DLD1 (cell line): ENCODE results near the gene AKAP12.

Experiments
- in situ Hi-C: cut with HindIII; loops from 2 replicates; pipeline ENCODE4 v1.10.0; 2017; ENCODE audit warnings: low sequenced_read_pairs

AKAP12 gene, protein sequence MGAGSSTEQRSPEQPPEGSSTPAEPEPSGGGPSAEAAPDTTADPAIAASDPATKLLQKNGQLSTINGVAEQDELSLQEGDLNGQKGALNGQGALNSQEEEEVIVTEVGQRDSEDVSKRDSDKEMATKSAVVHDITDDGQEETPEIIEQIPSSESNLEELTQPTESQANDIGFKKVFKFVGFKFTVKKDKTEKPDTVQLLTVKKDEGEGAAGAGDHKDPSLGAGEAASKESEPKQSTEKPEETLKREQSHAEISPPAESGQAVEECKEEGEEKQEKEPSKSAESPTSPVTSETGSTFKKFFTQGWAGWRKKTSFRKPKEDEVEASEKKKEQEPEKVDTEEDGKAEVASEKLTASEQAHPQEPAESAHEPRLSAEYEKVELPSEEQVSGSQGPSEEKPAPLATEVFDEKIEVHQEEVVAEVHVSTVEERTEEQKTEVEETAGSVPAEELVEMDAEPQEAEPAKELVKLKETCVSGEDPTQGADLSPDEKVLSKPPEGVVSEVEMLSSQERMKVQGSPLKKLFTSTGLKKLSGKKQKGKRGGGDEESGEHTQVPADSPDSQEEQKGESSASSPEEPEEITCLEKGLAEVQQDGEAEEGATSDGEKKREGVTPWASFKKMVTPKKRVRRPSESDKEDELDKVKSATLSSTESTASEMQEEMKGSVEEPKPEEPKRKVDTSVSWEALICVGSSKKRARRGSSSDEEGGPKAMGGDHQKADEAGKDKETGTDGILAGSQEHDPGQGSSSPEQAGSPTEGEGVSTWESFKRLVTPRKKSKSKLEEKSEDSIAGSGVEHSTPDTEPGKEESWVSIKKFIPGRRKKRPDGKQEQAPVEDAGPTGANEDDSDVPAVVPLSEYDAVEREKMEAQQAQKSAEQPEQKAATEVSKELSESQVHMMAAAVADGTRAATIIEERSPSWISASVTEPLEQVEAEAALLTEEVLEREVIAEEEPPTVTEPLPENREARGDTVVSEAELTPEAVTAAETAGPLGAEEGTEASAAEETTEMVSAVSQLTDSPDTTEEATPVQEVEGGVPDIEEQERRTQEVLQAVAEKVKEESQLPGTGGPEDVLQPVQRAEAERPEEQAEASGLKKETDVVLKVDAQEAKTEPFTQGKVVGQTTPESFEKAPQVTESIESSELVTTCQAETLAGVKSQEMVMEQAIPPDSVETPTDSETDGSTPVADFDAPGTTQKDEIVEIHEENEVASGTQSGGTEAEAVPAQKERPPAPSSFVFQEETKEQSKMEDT (N-terminal part only)

DNA sequence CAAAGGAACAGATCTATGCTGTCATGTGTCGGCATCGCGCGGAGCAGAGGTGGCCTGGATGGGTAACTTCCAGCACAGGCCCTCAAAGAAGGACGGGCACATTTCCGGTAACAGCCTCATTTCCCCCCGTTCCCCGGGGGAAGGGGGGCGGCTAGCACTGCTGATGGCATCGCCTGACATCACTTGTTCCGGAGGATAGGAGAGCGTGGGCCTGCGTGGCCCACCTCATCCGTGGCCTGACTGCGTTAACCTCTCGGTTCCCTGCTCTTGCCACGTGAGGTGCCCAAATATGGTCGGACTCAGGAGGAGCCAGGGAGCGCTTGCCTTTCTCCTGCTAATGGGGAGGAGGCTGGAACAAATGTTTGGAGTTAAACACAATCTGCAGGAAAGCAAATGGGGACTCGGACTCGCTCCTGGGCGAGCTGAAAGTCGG is at the start of gene AKAP12:
TSS of gene AKAP12 (plus strand) at position 365 of the 433 bp plus-strand sequence. CDS start 596 bp downstream, outside the sequence.
- in situ Hi-C loops = no loop called here

DNA sequence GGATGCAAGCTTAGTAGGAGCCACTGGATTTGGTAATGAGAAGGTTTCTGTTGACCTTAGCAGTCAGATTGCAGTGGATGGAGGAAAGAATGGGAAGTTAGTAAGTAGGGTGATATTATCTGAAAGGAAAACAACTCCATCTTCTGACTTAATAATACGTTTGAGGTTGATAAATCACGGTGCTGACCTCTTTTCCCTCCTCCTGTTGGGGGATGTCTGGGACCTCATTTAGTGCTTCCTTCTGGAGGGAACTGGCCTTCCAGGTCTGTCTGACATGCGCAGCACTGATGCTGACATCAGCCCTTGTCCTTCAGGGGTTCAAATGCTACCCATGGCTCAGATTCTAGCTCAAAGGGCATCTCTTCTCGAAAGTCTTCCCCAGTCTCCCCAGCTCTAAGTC is 48.2 kb upstream of the AKAP12 start:
- in situ Hi-C loops = no loop called here

DNA sequence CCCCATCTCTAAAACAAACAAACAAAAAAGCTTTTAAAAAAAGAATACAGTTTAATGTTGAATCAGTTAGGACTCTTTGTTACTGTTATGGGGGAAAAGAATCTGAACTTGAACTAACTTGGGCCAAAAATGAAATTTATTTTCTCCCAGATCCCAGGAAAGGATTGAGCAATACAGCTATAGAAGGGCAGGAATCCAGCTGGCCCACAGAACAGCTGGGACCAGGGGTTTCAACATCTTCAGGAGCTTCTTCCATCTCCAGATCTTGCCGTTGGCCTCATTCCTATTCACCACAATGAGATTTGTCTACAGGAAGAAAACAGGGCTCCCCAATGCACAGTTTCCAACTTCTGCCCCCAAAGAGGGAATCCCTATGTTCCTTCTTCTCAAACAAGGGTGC is 43.2 kb upstream of the AKAP12 start:
- in situ Hi-C loops = no loop called here

DNA sequence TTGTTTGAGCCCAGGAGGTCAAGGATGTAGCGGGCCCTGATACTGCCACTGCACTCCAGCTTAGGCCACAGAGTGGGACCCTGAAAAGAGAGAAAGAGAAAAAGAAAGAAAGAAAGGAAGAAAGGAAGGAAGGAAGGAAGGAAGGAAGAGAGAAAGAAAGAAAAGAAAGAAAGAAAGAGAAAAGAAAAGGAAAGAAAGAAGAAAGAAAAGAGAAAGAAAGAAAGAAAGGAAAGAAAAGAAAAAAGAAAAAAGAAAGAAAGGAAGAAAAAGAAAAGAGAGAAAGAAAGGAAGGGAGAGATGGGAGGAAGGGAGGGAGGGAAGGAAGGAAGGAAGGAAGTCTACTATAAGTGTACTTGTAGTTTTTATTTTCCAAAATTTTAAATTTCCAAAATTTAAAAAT is 42.2 kb upstream of the AKAP12 start:
- in situ Hi-C loops = no loop called here

DNA sequence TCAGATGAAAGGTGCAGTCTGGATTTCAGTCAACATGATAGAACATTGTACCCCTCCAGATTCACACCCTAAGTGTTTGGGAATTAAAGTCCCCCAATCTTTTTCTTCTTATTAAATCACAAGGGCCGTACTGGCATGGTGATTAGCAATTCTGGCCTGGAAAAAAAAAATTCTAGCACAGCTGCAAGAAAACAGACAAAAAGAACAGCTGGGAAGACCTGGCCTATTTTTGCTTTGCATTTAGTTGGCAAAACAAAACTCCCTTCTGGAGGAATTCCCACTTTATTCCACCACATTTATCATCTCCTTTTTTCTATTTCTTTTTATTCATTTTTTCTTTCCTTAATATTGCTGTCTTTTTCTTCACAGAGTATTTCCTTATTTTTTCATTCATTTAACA is 39.8 kb upstream of the AKAP12 start:
- in situ Hi-C loops = no loop called here

DNA sequence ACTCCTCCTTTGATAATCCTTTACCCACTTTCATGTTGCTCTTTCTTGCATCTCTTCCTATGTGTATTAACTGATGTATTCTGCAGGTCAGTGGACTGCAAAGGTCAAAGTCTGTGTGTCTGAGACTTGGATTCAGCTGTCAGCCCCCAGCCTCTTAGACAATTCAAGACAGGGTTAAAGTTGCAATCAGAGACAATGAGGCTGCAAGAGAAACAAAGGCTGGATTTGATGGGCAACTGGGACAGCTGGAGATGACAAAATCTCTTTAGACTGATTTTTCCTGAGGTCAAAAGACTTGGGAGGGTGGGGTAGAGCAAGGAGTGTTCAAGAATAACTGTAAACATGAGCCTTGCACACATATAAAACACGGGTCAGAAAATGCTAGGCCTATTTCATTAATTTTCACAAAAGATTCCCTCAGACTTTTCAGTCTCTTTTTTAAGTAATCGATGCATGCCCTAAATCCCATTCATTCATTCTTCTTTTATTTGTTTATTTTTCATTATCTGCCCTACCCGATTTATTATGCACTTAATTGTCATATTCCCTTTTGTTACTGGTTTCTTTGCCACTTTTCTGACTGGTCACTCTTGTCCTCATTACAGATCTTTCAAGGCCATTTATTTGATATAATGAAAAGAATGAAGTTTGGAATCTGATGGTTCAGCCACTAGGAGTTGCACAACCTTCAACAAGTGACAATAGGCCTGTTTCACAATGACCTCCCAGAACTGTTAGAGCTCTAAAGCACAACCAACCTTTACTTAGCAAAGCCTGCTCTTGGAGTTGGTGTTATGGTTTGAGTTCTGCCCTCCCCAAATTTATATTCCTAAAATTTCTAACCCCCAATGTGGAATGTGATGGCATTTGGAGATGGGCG is 33.8 kb upstream of the AKAP12 start:
- in situ Hi-C loops = no loop called here

DNA sequence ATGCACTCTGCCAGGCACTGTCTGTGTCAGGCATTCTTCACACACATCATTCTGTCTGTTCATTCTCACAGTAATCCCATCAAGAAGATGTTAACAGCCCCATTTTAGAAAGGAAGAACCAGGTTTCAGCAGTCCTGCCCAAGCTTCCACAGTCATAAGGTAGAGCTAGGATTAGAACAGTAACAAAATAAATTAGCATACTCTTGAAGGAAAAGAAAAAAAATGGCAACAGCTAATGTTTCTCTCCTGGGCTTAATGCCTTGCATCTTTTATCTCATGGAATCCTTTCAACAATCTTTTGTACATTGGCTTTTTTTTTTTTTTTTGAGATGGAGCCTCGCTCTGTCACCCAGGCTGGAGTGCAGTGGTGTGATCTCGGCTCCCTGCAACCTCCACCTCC is 32.1 kb upstream of the AKAP12 start:
- in situ Hi-C loops = no loop called here

DNA sequence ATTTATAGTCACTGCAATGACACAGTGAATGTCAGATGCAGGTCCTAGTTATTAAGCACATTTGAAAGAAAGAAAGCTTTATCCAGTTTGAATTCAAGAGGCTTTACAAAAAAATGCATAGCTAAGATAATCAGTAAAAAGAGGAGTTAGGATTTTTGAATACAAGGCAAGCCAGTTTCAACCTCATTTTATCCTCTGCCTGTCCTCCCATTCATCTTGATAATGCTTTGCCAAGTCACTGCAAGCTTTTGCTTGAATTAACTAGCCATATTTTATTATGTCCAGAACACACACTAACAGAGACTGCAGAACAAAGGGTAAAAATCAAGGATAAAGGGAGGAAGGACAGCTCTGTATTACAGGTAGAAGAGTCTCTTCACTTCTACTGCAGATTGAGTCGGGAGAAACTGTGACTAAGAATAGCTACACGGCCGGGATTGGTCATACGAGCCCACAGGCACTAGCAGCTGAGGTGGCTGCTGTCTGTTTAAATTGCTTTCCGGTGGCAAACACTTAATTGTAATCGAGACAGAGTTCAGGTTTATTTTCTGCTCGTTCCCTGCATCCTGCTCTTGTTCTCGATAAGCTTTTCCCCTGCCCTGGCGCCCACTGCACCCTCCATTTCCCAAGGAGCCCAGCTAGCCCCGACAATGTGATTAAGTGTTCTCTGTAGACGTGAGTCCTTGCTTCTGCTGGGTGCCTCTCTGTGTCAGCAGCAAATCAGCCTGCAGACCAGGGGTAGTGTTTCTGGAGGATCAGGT is 30.5 kb upstream of the AKAP12 start:
- in situ Hi-C loops = no loop called here

DNA sequence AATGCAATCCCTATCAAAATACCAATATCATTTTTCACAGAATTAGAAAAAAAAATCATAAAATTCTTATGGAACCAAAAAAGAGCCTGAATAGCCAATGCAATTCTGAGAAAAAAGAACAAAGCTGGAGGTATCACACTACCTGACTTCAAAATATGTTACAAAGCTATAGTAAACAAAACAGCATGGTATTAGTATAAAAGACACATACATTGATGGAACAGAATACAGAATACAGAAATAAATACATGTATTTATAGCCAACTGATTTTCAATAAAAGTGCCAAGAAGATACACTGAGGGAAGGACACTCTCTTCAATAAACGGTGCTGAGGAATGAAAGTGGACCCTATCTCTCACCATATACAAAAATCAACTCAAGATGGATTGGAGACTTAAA is 28.7 kb upstream of the AKAP12 start:
- in situ Hi-C loops = no loop called here

DNA sequence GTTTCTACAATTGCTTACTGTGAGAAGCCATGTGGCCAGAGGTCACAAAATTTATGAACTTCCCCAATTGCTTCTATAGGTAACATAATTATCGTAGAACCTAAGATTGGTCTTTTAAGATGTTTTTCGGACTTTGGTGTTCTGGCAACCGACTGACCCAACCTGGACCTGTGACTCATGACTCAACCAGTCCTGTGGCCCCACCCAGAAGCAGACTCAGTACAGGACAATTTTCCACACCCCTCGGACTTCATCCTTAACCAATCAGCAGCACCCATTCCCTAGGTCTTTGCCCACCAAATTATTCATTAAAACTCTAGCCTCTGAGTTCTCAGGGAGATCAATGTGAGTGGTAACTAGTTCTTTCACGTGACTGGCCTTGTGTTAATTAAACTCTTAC is 26.4 kb upstream of the AKAP12 start:
- in situ Hi-C loops = no loop called here

DNA sequence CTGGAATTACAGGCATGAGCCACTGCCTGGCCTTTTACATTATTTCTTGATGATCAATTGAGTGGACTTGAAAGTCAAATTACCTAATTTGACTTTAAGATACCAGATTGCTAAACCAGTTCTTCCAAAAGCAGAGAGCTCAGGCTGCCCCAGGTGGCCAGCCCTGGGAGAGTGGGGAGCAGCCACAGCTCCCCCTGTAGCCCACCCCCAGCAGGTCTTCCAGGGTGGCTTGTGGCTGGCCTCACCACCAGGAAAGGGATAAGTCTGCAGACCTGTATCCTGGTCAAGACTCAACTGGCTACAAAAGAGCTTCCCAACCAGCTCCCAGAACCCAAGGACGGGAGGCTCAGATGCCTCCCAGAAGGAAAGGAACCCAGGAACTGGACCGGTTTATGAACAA is 23.8 kb upstream of the AKAP12 start:
- in situ Hi-C loops = no loop called here

DNA sequence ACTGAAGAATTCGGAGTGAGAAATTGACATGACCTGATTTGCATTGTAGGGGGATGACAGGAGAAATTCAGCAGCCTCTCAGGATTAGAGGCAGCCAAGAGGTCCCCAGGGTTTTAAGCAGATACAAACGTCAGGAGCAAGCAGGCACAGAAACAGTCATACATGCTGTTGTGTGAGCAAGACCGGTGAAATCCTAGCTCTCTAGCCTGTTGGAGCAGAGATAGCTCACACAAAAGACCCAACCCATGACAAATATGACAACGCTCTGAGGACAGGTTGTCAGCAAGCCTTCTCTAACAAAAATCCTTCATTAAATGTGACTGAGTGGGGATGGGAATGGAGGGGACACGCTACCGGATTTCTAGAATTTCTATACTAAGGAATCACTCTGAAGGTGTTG is 23.0 kb upstream of the AKAP12 start:
- in situ Hi-C loops = no loop called here

DNA sequence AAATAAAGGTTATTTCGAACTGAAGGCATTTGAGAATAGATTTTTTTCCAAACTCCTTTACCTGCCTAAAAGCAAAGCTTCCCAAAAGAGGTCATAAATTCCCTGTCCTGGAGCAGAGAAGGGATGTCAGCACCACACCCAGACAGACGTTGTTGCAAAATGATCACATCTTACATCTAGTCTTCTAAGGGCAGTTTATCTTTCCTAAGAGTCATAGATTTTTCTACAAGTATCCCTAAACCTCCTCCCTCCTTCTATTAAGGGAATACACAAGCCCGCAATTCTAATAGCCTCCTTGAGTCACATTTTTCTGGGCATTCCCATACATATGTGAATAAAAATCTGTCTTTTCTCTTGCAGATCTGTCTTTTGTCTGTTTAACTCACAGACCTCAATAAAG is 20.6 kb upstream of the AKAP12 start:
- in situ Hi-C loops = no loop called here

DNA sequence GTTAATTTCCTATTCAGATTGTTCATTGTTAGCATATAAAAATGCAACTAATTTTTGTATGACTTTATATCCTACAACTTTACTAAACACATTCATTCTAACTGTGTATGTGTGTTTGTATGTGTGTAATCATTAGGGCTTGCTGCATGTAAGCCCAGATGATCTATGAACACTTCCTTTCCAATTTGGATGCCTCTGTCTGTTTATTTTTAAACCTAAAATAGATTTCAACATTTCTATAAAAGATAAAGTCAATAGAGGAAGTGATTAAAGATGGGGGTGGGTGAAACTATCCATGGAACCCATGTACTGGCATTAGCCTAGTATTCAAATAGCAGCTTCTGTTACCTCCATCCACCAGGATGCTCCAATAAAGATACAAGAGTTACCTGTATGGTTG is 15.7 kb upstream of the AKAP12 start:
- in situ Hi-C loops = no loop called here

DNA sequence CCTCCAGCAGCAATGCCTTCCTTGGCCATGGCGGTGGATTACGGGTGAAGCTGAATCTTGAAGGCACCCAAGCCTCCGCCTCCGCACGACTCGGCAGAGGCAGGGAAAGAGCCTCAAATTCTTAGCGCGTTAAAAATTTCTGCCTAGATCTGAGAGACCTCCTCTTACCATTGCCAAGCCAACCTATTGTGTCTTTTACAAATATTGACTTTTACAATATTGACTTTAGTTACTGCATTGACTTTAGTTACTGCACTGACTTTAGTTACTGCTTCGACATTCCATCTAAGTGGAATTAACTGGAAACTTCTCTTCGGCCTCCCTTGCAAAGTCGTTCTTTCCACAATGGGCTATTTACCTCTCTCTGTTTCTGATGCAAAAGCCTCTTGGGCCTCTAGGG is 13.8 kb upstream of the AKAP12 start:
- in situ Hi-C loops = no loop called here

DNA sequence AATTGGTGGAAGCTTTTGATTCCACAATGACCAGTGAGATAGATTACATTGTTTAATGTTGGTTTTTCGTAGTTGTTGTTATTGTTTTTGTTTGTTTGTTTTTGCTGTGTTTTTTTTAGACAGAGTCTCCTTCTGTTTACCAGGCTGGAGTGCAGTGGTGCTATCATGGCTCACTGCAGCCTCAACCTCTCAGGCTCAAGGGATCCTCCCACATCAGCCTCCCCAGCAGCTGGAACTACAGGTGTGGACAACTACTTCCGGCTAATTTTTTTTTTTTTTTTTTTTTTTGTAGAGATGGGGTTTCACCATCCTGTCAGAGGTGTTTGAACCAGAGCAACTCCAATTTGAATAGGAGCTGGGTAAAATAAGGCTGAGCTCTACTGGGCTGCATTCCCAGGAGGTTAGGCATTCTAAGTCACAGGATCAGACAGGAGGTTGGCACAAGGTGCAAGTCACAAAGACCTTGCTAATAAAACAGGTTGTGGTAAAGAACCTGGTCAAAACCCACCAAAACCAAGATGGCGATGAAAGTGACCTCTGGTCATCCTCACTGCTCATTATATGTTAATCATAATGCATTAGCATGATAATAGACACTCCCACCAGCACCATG is 10.9 kb upstream of the AKAP12 start:
- in situ Hi-C loops = no loop called here

DNA sequence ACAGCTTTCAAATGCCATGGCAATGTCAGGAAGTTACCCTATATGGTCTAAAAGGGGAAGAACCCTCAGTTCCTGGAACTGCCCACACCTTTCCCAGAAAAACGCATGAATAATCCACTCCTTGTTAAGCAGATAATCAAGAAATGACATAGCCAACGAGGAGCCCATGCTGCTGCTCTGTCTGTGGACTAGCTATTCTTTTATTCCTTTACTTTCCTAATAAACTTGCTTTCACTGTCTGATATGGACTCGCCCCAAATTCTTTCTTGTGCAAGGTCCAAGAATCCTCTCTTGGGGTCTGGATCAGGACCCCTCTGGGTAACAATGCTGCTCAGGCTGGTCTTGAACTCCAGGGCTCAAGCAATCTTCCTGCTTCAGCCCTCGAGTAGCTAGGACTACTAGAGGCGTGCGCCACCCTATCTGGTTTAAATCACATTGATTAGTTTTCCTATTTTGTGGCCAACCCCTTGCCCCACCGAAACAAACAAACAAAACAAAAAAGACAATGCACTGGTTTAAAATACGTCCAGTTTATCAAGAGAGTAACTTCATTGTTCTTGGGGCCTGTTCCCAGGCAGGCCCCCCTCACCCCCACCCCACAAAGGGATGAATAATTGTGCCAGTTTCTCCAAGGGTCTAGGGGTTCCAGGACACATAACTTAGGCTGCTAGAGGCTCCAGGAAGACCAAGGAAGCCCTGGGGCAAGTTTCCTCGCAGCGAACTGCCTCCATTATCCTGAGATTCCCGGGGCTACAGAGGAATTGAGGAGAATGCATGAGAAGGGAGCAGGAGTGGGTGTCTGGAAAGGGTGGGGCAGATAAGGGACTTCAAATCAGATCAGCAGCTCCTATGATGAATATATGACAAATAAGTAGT is 10.1 kb upstream of the AKAP12 start:
- in situ Hi-C loops = no loop called here

DNA sequence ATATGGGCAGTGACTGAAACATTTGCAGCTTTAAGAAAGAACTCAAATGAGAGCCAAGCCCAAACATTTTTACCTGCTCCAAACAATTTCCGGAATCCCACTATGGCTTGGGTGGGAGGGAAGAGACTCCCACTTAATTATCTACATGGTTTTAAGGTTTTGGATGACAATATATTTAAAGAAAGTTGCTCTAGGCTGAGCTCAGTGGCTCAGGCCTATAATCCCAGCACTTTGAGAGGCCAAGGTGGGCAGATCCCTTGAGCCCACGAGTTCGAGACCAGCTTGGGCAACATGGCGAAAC is 9.5 kb upstream of the AKAP12 start:
- in situ Hi-C loops = no loop called here
